Measurements from ENCODE around the gene CYP2D6.

The CYP2D6 gene

DNA sequence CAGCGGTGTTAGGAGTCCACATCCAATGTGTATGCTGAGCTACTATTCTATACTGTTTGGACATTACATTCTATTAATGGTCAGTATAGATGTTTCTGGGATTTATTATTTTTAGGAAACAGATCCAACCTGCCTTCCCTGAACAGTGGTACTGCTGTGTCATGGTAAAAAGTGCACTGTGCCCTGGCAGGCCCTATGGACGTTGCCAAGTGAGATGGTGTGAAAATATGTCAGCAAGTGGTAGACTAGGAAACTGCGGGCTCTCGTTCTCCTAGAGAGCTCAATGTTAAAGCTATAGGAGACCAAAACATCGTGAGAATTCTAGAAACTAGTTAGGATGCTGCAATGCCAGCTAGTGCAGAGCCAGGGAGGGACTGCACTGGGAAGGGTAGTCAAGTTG is 26.0 kb upstream of the CYP2D6 start:
- H3K27me3 ChIP-seq (ENCODE audit: insufficient read depth, insufficient read length) = no peaks in the 10 kb centered on the region
- DNase-seq (ENCODE audit: low read depth, low spot score) = no peak
- TF ChIP-seq SUZ12 (IDR thresholded peaks at IDR 0.05; ENCODE audit: extremely low read depth, insufficient read depth, insufficient read length) (no peak), ZNF274 (IDR thresholded peaks at IDR 0.05; ENCODE audit: low read depth, low read length) (no peak), YY1 (IDR thresholded peaks at IDR 0.05; ENCODE audit: insufficient read depth, insufficient read length) (no peak)
- no peak overlapping the region for H3K9ac ChIP-seq (ENCODE audit: insufficient read length, low read depth)
- no peaks in the 10 kb centered on the region for H3K9me3 ChIP-seq (ENCODE audit: insufficient read depth, low read length)
- H3K36me3 ChIP-seq (ENCODE audit: insufficient read depth, insufficient read length, low read length) = peaks cover 12% of the 10 kb centered on the region
- peaks cover 3% of the 10 kb centered on the region for H3K4me1 ChIP-seq (ENCODE audit: insufficient read depth, insufficient read length)
- no peak overlapping the region for H3K4me3 ChIP-seq (ENCODE audit: insufficient read length, low read depth)

- no peaks in the 10 kb centered on the region for H3K4me1 ChIP-seq (ENCODE audit: insufficient read depth, insufficient read length)
- H3K27me3 ChIP-seq (ENCODE audit: insufficient read depth, insufficient read length) = no peaks in the 10 kb centered on the region
- H3K9ac ChIP-seq (ENCODE audit: insufficient read length, low read depth) = no peak overlapping the region
- H3K36me3 ChIP-seq (ENCODE audit: insufficient read depth, insufficient read length, low read length) = peaks cover 7% of the 10 kb centered on the region
- no peak for DNase-seq (ENCODE audit: low read depth, low spot score)
- H3K9me3 ChIP-seq (ENCODE audit: insufficient read depth, low read length) = no peaks in the 10 kb centered on the region
- TF ChIP-seq ZNF274 (IDR thresholded peaks at IDR 0.05; ENCODE audit: low read depth, low read length) (no peak), SUZ12 (IDR thresholded peaks at IDR 0.05; ENCODE audit: extremely low read depth, insufficient read depth, insufficient read length) (no peak), YY1 (IDR thresholded peaks at IDR 0.05; ENCODE audit: insufficient read depth, insufficient read length) (no peak)
- H3K4me3 ChIP-seq (ENCODE audit: insufficient read length, low read depth) = no peak overlapping the region
Measured at GRCh38 chr22:42156121-42156520, 25.5 kb upstream of the CYP2D6 start.

DNA sequence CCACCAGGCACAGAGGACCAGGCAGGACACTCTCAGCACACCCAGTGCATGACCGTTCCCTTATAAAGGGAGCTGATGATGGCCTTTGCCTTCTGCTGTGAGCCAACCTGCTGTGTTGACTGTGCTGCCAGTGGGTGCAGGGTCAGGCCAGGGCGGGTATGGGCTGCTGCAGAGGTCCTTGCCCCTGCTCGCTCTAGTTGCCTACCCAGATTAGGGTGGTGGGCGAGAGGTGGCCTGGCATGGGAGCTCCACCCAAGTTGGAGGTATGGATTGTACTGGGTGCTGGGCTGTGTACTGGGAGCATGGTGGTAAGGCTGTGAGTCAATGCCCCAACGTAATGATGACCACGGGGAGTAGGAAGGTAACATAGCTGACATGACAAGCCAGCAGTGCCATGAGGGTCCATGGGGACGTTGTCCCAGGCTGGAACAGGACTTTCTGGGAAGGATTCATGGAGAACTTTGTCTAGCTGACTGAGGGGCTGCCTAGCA is 24.5 kb upstream of the CYP2D6 start:
- no peak overlapping the region for H3K4me3 ChIP-seq (ENCODE audit: insufficient read length, low read depth)
- no peaks in the 10 kb centered on the region for H3K27me3 ChIP-seq (ENCODE audit: insufficient read depth, insufficient read length)
- no peak for TF ChIP-seq ZNF274 (IDR thresholded peaks at IDR 0.05; ENCODE audit: low read depth, low read length)
- no peak for TF ChIP-seq SUZ12 (IDR thresholded peaks at IDR 0.05; ENCODE audit: extremely low read depth, insufficient read depth, insufficient read length)
- TF ChIP-seq YY1 (IDR thresholded peaks at IDR 0.05; ENCODE audit: insufficient read depth, insufficient read length) = no peak
- H3K36me3 ChIP-seq (ENCODE audit: insufficient read depth, insufficient read length, low read length) = peaks cover 7% of the 10 kb centered on the region
- H3K4me1 ChIP-seq (ENCODE audit: insufficient read depth, insufficient read length) = no peaks in the 10 kb centered on the region
- no peak for DNase-seq (ENCODE audit: low read depth, low spot score)
- H3K9ac ChIP-seq (ENCODE audit: insufficient read length, low read depth) = no peak overlapping the region
- no peaks in the 10 kb centered on the region for H3K9me3 ChIP-seq (ENCODE audit: insufficient read depth, low read length)

DNA sequence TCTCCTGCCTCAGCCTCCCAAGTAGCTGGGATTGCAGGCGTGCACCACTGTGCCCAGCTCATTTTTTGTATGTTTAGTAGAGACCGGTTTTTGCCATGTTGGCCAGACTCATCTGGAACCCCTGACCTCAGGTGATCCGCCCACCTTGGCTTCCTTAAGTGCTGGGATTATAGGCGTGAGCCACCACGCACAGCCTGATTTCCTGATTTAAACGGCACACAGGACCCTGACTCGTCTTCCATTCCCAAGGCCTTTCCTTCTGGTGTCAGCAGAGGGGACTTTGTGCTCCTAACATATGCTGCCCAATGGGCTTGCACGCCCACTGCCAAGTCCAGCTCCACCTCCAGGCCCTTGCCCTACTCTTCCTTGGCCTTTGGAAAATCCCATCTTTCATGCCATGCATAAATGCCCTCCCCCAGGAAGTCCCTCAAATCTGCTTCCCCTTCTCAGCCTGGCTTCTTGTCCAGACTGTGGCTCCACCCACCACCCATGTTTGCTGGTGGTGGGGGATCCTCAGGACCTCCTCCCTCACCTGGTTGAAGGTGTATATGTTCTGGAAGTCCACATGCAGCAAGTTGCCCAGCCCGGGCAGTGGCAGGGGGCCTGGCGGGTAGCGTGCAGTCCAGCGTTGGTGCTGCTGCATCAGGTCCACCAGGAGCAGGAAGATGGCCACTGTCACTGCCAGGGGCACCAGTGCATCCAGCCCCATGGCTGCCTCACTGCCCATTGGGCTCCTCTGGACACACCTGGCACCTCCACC is 23.9 kb upstream of the CYP2D6 start:
- Histone ChIP-seq H3K4me3 (ENCODE audit: insufficient read length, low read depth) (no peak overlapping the region), H3K27me3 (ENCODE audit: insufficient read depth, insufficient read length) (no peaks in the 10 kb centered on the region), H3K9ac (ENCODE audit: insufficient read length, low read depth) (no peak overlapping the region), H3K36me3 (ENCODE audit: insufficient read depth, insufficient read length, low read length) (peaks cover 7% of the 10 kb centered on the region), H3K4me1 (ENCODE audit: insufficient read depth, insufficient read length) (no peaks in the 10 kb centered on the region), H3K9me3 (ENCODE audit: insufficient read depth, low read length) (no peaks in the 10 kb centered on the region)
- TF ChIP-seq ZNF274 (IDR thresholded peaks at IDR 0.05; ENCODE audit: low read depth, low read length) (no peak), YY1 (IDR thresholded peaks at IDR 0.05; ENCODE audit: insufficient read depth, insufficient read length) (no peak), SUZ12 (IDR thresholded peaks at IDR 0.05; ENCODE audit: extremely low read depth, insufficient read depth, insufficient read length) (no peak)
- no peak for DNase-seq (ENCODE audit: low read depth, low spot score)

DNA sequence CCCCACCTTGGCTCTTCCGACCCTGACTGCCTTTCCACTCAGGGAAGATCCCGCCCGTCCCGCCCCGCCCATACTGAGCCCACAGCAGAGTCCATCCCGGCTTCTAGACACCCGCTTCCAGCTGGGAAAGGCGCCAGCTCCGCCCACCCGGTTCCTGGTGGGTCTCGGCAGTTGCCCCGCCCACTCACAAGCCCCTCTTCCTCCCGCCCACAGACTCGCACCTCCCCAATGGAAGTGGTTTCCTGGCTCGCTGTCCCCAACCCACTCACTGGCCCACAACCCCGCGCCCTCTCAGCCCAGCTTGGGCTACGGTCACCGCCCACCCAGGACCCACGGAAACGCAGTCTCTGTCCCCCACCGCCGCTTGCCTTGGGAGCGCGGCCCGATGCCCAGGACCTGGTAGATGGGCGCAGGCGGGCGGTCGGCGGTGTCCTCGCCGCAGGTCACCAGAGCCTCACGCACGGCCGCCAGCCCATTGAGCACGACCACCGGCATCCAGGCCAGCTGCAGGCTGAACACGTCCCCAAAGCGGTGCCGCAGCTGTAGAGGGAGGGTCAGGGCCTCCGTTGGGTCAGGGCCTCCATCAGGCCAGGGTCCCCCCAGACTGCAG is 22.2 kb upstream of the CYP2D6 start:
- Histone ChIP-seq H3K27me3 (ENCODE audit: insufficient read depth, insufficient read length) (no peaks in the 10 kb centered on the region), H3K4me3 (ENCODE audit: insufficient read length, low read depth) (no peak overlapping the region), H3K36me3 (ENCODE audit: insufficient read depth, insufficient read length, low read length) (peaks cover 7% of the 10 kb centered on the region), H3K9ac (ENCODE audit: insufficient read length, low read depth) (no peak overlapping the region), H3K9me3 (ENCODE audit: insufficient read depth, low read length) (no peaks in the 10 kb centered on the region), H3K4me1 (ENCODE audit: insufficient read depth, insufficient read length) (no peaks in the 10 kb centered on the region)
- no peak for TF ChIP-seq ZNF274 (IDR thresholded peaks at IDR 0.05; ENCODE audit: low read depth, low read length)
- no peak for TF ChIP-seq SUZ12 (IDR thresholded peaks at IDR 0.05; ENCODE audit: extremely low read depth, insufficient read depth, insufficient read length)
- no peak for TF ChIP-seq YY1 (IDR thresholded peaks at IDR 0.05; ENCODE audit: insufficient read depth, insufficient read length)
- DNase-seq (ENCODE audit: low read depth, low spot score) = no peak

- H3K36me3 ChIP-seq (ENCODE audit: insufficient read depth, insufficient read length, low read length) = peaks cover 7% of the 10 kb centered on the region
- no peaks in the 10 kb centered on the region for H3K4me1 ChIP-seq (ENCODE audit: insufficient read depth, insufficient read length)
- H3K9me3 ChIP-seq (ENCODE audit: insufficient read depth, low read length) = no peaks in the 10 kb centered on the region
- TF ChIP-seq YY1 (IDR thresholded peaks at IDR 0.05; ENCODE audit: insufficient read depth, insufficient read length) (no peak), ZNF274 (IDR thresholded peaks at IDR 0.05; ENCODE audit: low read depth, low read length) (no peak), SUZ12 (IDR thresholded peaks at IDR 0.05; ENCODE audit: extremely low read depth, insufficient read depth, insufficient read length) (no peak)
- DNase-seq (ENCODE audit: low read depth, low spot score) = no peak
- no peak overlapping the region for H3K4me3 ChIP-seq (ENCODE audit: insufficient read length, low read depth)
- no peak overlapping the region for H3K9ac ChIP-seq (ENCODE audit: insufficient read length, low read depth)
- H3K27me3 ChIP-seq (ENCODE audit: insufficient read depth, insufficient read length) = no peaks in the 10 kb centered on the region
Measured at GRCh38 chr22:42151924-42152635, 21.5 kb upstream of the CYP2D6 start.

Measured in NT2/D1 (cell line).